Endothelial cell of umbilical vein (primary cell): ENCODE data around the gene PRUNE1. TPM values are rescaled to one million over a fixed set of nuclear protein-coding genes. Genes with fewer than 3 reads are reported as not detected.
A peak's percentile ranks its signal among the peaks of the same experiment; 100 is the strongest.

Experiments used
- BruUV-seq: library from RNA; stranded (reverse); fragments of 400-500 nt; replicated peaks from 2 replicates; lab custom pipeline; 2021; lab: Mats Ljungman, UMichigan
- CTCF ChIA-PET: fragments of 300-600, 350-600 bp; sonication (Branson Sonifier 250); formaldehyde crosslinking; loops from one replicate; lab custom pipeline; 2021; ENCODE audit warnings: antibody characterized with exemption, inconsistent platforms; lab: Charles Lee
- POLR2A ChIA-PET: fragments of 300-600, 350-600 bp; sonication (Branson Sonifier 250); formaldehyde crosslinking; loops from one replicate; lab custom pipeline; 2021; ENCODE audit warnings: antibody characterized with exemption, inconsistent platforms; lab: Charles Lee
- DNase-seq: peaks from one replicate; pipeline ENCODE4 v3.0.0-alpha.2; 2011; ENCODE audit warnings: low read depth, low spot score
- FAIRE-seq: peaks from 2 replicates; lab custom pipeline; 2011; peaks lifted over from hg19 to GRCh38; lab: Jason Lieb, UNC
- H2AFZ ChIP-seq: 2 replicates; pipeline ENCODE4 v1.6.0; 2012; ENCODE audit warnings: low read depth, low read length, control low read depth, inconsistent platforms
- H3K27ac ChIP-seq: 2 replicates; pipeline ENCODE4 v1.5.1; 2011; ENCODE audit warnings: low read depth, mild to moderate bottlenecking, control low read depth, low read length, moderate library complexity; ENCODE audit not compliant: insufficient read depth
- H3K27me3 ChIP-seq, 2 experiments: 2 replicates each; pipeline versions ENCODE4 v1.6.0 to v1.6.1; 2011; ENCODE audit warnings: low read length in 2 of 2, mixed read lengths in 1 of 2; ENCODE audit not compliant: control insufficient read depth in 2 of 2, insufficient read depth in 2 of 2
- H3K36me3 ChIP-seq, 2 experiments: 2 replicates in 1 of 2; 3 replicates in 1 of 2; pipeline ENCODE4 v1.5.1; 2011; ENCODE audit warnings: low read length in 2 of 2, mild to moderate bottlenecking in 1 of 2, moderate library complexity in 1 of 2; ENCODE audit not compliant: control insufficient read depth in 2 of 2, insufficient read depth in 2 of 2; ENCODE audit errors: extremely low read depth in 1 of 2
- H3K4me1 ChIP-seq: 3 replicates; pipeline ENCODE4 v1.5.1; 2011; ENCODE audit warnings: mild to moderate bottlenecking, low read length; ENCODE audit not compliant: control insufficient read depth, insufficient read depth; ENCODE audit errors: extremely low read depth
- H3K4me2 ChIP-seq: 2 replicates; pipeline ENCODE4 v1.6.1; 2011; ENCODE audit warnings: low read length, control low read depth, mixed read lengths; ENCODE audit not compliant: insufficient read depth
- H3K4me3 ChIP-seq, 3 experiments: fragments of 200-600 bp in 1 of 3; sonication (generic), shearing (Covaris generic) in 1 of 3; replicated peaks in 1 of 3; 2 replicates each; pipeline ENCODE4 v1.5.1; 2011 to 2016; ENCODE audit warnings: control low read depth in 3 of 3, low read length in 3 of 3, mild to moderate bottlenecking in 2 of 3, inconsistent platforms in 1 of 3, low read depth in 1 of 3, moderate library complexity in 1 of 3; ENCODE audit not compliant: insufficient read depth in 1 of 3
- H3K79me2 ChIP-seq: 2 replicates; pipeline ENCODE4 v1.6.0; 2012; ENCODE audit warnings: low read length, inconsistent platforms; ENCODE audit not compliant: control insufficient read depth, insufficient read depth
- H3K9ac ChIP-seq: replicated peaks from 2 replicates; pipeline ENCODE3; 2011; ENCODE audit warnings: low read length, control low read depth; ENCODE audit not compliant: insufficient read depth; ENCODE audit errors: extremely low read depth
- H3K9me1 ChIP-seq: replicated peaks from 3 replicates; pipeline ENCODE4 v1.6.0; 2011; ENCODE audit warnings: mild to moderate bottlenecking, low read length; ENCODE audit not compliant: control insufficient read depth, insufficient read depth; ENCODE audit errors: extremely low read depth
- H3K9me3 ChIP-seq: replicated peaks from 2 replicates; pipeline ENCODE4 v1.5.1; 2012; ENCODE audit warnings: low read length, inconsistent platforms; ENCODE audit not compliant: control insufficient read depth, insufficient read depth
- H4K20me1 ChIP-seq: replicated peaks from 2 replicates; pipeline ENCODE3; 2011; ENCODE audit warnings: mild to moderate bottlenecking, low read length; ENCODE audit not compliant: control insufficient read depth, insufficient read depth; ENCODE audit errors: extremely low read depth
- CTCF ChIP-seq, 2 donors: IDR thresholded peaks; 1 replicate in 1 of 2; 2 replicates in 1 of 2; pipeline ENCODE4 v1.5.1; 2011; ENCODE audit warnings: low read length in 2 of 2, mild to moderate bottlenecking in 2 of 2, moderate library complexity in 2 of 2, control low read depth in 1 of 2, inconsistent platforms in 1 of 2, low read depth in 1 of 2; ENCODE audit not compliant: insufficient read depth in 1 of 2; ENCODE audit errors: extremely low read depth in 1 of 2
- EZH2 ChIP-seq: IDR thresholded peaks from 2 replicates; pipeline ENCODE4 v1.6.1; 2012; ENCODE audit warnings: borderline replicate concordance, low read depth, mild to moderate bottlenecking, moderate library complexity, low read length, inconsistent platforms; ENCODE audit not compliant: severe bottlenecking
- FOS ChIP-seq: IDR thresholded peaks from 2 replicates; pipeline ENCODE4 v1.6.1; 2011; ENCODE audit warnings: mild to moderate bottlenecking, low read length, moderate library complexity, borderline replicate concordance; ENCODE audit not compliant: insufficient read depth
- GATA2 ChIP-seq: IDR thresholded peaks from 2 replicates; pipeline ENCODE4 v1.7.0; 2011; ENCODE audit warnings: low read depth, mild to moderate bottlenecking, moderate library complexity, mixed read lengths, low read length; ENCODE audit not compliant: insufficient read length, insufficient read depth
- JUN ChIP-seq: IDR thresholded peaks from 2 replicates; pipeline ENCODE4 v1.6.1; 2011; ENCODE audit warnings: borderline replicate concordance, low read depth; ENCODE audit not compliant: insufficient read length, insufficient read depth
- MAX ChIP-seq: IDR thresholded peaks from 2 replicates; pipeline ENCODE4 v1.6.1; 2011; ENCODE audit not compliant: insufficient read depth, insufficient read length
- MYC ChIP-seq: IDR thresholded peaks from one replicate; pipeline ENCODE4 v1.6.1; 2011; ENCODE audit warnings: mild to moderate bottlenecking, low read depth, low read length
- POLR2A ChIP-seq: IDR thresholded peaks from 2 replicates; pipeline ENCODE4 v1.6.1; 2012; ENCODE audit warnings: low read depth, mild to moderate bottlenecking, control low read depth, low read length
- POLR2AphosphoS5 ChIP-seq: IDR thresholded peaks from 2 replicates; pipeline ENCODE4 v1.6.1; 2012; ENCODE audit warnings: low read depth, mild to moderate bottlenecking, control low read depth, low read length, moderate library complexity; ENCODE audit not compliant: insufficient read depth
- dilution Hi-C: fragments of 300-500 bp; cut with MboI; formaldehyde crosslinking; loops from one replicate; pipeline ENCODE4 v1.15.0; 2019; ENCODE audit warnings: low sequenced_read_pairs; ENCODE audit not compliant: extremely low pct_ligation_motif_present
- intact Hi-C: fragments of 100-400 bp; cut with micrococcal nuclease; formaldehyde crosslinking; loops from one replicate; pipeline ENCODE4 v1.10.0; 2022
- polyA plus RNA-seq, 4 experiments: library from polyadenylated mRNA; depleted of rRNA in 3 of 4; stranded (reverse) in 3 of 4; unstranded in 1 of 4; fragments of >200 nt; gene quantifications; 2 replicates each; pipeline versions ENCODE4 v1.2.1 to v1.2.3, GENCODE V29; 2011 to 2012; ENCODE audit warnings: missing spikeins in 1 of 4
- total RNA-seq: library from RNA; stranded (reverse); gene quantifications from 2 replicates; pipeline ENCODE4 v1.2.3, GENCODE V29; 2021

PRUNE1 gene
- total and polyA plus RNA-seq, 2 donors (not counting 3 experiments of a cell fraction or from before 2014, with no cell fraction given), result 8.6 to 17.5 TPM

- H3K4me2 ChIP-seq, result peak overlapping the region; percentile 74
- no peak for TF ChIP-seq EZH2
- TF ChIP-seq POLR2AphosphoS5, result peak; percentile 58
- TF ChIP-seq MYC, result no peak
- peak; percentile 65 for TF ChIP-seq POLR2A
- no peak for TF ChIP-seq JUN
- TF ChIP-seq GATA2, result no peak
- no peak for TF ChIP-seq FOS
- TF ChIP-seq CTCF (IDR thresholded peaks at IDR 0.05; ENCODE audit: extremely low read depth in 1 of 2, insufficient read depth in 1 of 2, low read depth in 1 of 2, low read length in 2 of 2), result peak; percentile 40 to 74
- TF ChIP-seq MAX, result peak; percentile 29
- H3K79me2 ChIP-seq, result no peaks in the 10 kb centered on the region
- TSS peak; percentile 67 for BruUV-seq
- H3K9me3 ChIP-seq, result no peaks in the 10 kb centered on the region
- H3K4me3 ChIP-seq, result peak overlapping the region; percentile 66 to 76 (median 73)
- no peaks in the 10 kb centered on the region for H4K20me1 ChIP-seq
- intact Hi-C loops (loop anchor here (1.0 kb wide), 4 partner anchors 11 to 69 kb away; partner anchors contain the start of genes CDC42SE1 and PRUNE1), dilution Hi-C loops (no loop called here)
- POLR2A ChIA-PET, result interaction anchor here (1.3 kb wide), 1 partner anchor 10 kb away, joined by 3 read pairs; no protein-coding TSS in a partner anchor
- H3K36me3 ChIP-seq, result peaks cover 10 to 12% of the 10 kb centered on the region in 2 experiments
- H3K27ac ChIP-seq, result peak overlapping the region; percentile 26
- H2AFZ ChIP-seq, result peak overlapping the region; percentile 90
- peak overlapping the region; percentile 59 for H3K9ac ChIP-seq
- FAIRE-seq (peak; percentile 80), DNase-seq (peak; percentile 84)
- CTCF ChIA-PET, result interaction anchor here (0.7 to 3.0 kb wide), 20 partner anchors 8 to 108 kb away, joined by 3 to 29 read pairs (median 4); partner anchors contain the start of genes BNIPL, CDC42SE1, CERS2 and GABPB2
- no peaks in the 10 kb centered on the region for H3K9me1 ChIP-seq
- no peaks in the 10 kb centered on the region for H3K27me3 ChIP-seq
- peaks cover 8% of the 10 kb centered on the region for H3K4me1 ChIP-seq
Measured at GRCh38 chr1:151047925-151048644, 39.8 kb downstream of the PRUNE1 start.
